Thyroid gland (tissue), 4 donors: ENCODE measurements around the gene PLCL2.

Experiments
- CTCF ChIP-seq, 6 experiments: fragments of 200-600 bp in 3 of 6; fragments of 450-650 bp in 3 of 6; sonication (generic) in 3 of 6; IDR thresholded peaks; one replicate each; pipeline ENCODE4 v1.5.1; 2016 to 2019; ENCODE audit warnings: antibody characterized with exemption in 6 of 6, mild to moderate bottlenecking in 2 of 6, inconsistent platforms in 1 of 6, moderate library complexity in 1 of 6
- POLR2A ChIP-seq, 2 donors: fragments of 450-650 bp; IDR thresholded peaks; one replicate each; pipeline ENCODE4 v1.6.1; 2017; ENCODE audit warnings: antibody characterized with exemption in 2 of 2, mild to moderate bottlenecking in 2 of 2, moderate library complexity in 1 of 2

GRCh38 chr3:16839271-16840100 lies 45.3 kb upstream of the PLCL2 start:
- no peak for TF ChIP-seq CTCF (IDR thresholded peaks at IDR 0.05)
- no peak for TF ChIP-seq POLR2A (IDR thresholded peaks at IDR 0.05)
